GM19351 (cell line): ENCODE data around the gene TP53I13.

ENCODE experiments used
- ATAC-seq: cut with Tn5 transposase; IDR thresholded peaks from one replicate; pipeline ENCODE4 v1.9.1; 2021; ENCODE audit warnings: mild to moderate bottlenecking, moderate library complexity; ENCODE audit not compliant: unreplicated experiment

TP53I13 gene

GRCh38 chr17:29614349-29615047, 46.0 kb downstream of the TP53I13 start:
- ATAC-seq = no peak

- no peak for ATAC-seq
These were observed 46.5 kb downstream of the TP53I13 start for GRCh38 chr17:29615048-29615385.

- ATAC-seq = peak; percentile 54
These were observed 47.2 kb downstream of the TP53I13 start for GRCh38 chr17:29615492-29616299.

- no peak for ATAC-seq
These were observed 48.0 kb downstream of the TP53I13 start for GRCh38 chr17:29616300-29617048.

GRCh38 chr17:29617125-29617480, 48.6 kb downstream of the TP53I13 start:
- peak; percentile 54 for ATAC-seq

- peak; percentile 3 for ATAC-seq
These were observed 49.2 kb downstream of the TP53I13 start for GRCh38 chr17:29617481-29618271.

GRCh38 chr17:29618272-29619065, 50.0 kb downstream of the TP53I13 start:
- no peak for ATAC-seq

GRCh38 chr17:29619251-29619650, 50.8 kb downstream of the TP53I13 start:
- ATAC-seq = no peak

GRCh38 chr17:29620271-29620670, 51.8 kb downstream of the TP53I13 start:
- no peak for ATAC-seq

- no peak for ATAC-seq
These were observed 52.4 kb downstream of the TP53I13 start for GRCh38 chr17:29620779-29621500.

- ATAC-seq = no peak
These were observed 53.3 kb downstream of the TP53I13 start for GRCh38 chr17:29621751-29622194.
